D721Med (cell line): ENCODE measurements around the gene CHAMP1.

Experiments
- DNase-seq: peaks from one replicate; pipeline ENCODE4 v3.0.0; 2011; ENCODE audit warnings: low spot score; ENCODE audit not compliant: insufficient read length
- FAIRE-seq: peaks from 2 replicates; lab custom pipeline; 2011; peaks lifted over from hg19 to GRCh38; lab: Jason Lieb, UNC
- CTCF ChIP-seq: IDR thresholded peaks from 2 replicates; pipeline ENCODE4 v1.5.1; 2012; ENCODE audit warnings: mild to moderate bottlenecking, control low read depth; ENCODE audit not compliant: insufficient read depth; ENCODE audit errors: missing control alignments

CHAMP1 gene

GRCh38 chr13:114314074-114314912, at the start of gene CHAMP1:
CHAMP1 (plus strand) TSS chr13:114314503; CDS start chr13:114323843, 9,340 bp downstream.
- FAIRE-seq = no peak
- DNase-seq = peak; percentile 84
- no peak for TF ChIP-seq CTCF

GRCh38 chr13:114264886-114265611, 49.3 kb upstream of the CHAMP1 start:
- no peak for TF ChIP-seq CTCF
- FAIRE-seq (no peak), DNase-seq (no peak)

GRCh38 chr13:114266241-114266640, 48.1 kb upstream of the CHAMP1 start:
- no peak for DNase-seq
- TF ChIP-seq CTCF = no peak
- no peak for FAIRE-seq

- DNase-seq = no peak
- TF ChIP-seq CTCF = no peak
- FAIRE-seq = no peak
Observed at GRCh38 chr13:114268344-114269280, 45.7 kb upstream of the CHAMP1 start.

GRCh38 chr13:114269281-114269770, 45.0 kb upstream of the CHAMP1 start:
- no peak for TF ChIP-seq CTCF
- DNase-seq (no peak), FAIRE-seq (no peak)

GRCh38 chr13:114272977-114273376, 41.3 kb upstream of the CHAMP1 start:
- no peak for DNase-seq
- TF ChIP-seq CTCF = no peak
- FAIRE-seq = no peak
